H1 (cell line): ENCODE measurements around the gene RIPK4. TPM values are rescaled to one million over a fixed set of nuclear protein-coding genes. Genes with fewer than 3 reads are reported as not detected.

ENCODE experiments used
- BRCA1 ChIP-seq: IDR thresholded peaks from 2 replicates; pipeline ENCODE4 v1.6.1; 2012; ENCODE audit warnings: low read depth, low read length, improper control_type of control experiment
- CHD2 ChIP-seq: IDR thresholded peaks from 2 replicates; pipeline ENCODE4 v1.6.1; 2012; ENCODE audit warnings: low read length, improper control_type of control experiment
- GTF2F1 ChIP-seq: IDR thresholded peaks from 2 replicates; pipeline ENCODE4 v1.6.1; 2012; ENCODE audit warnings: low read depth, low read length, improper control_type of control experiment, borderline replicate concordance
- MAFK ChIP-seq: IDR thresholded peaks from 2 replicates; pipeline ENCODE4 v1.6.1; 2012; ENCODE audit warnings: low read depth, mild to moderate bottlenecking, improper control_type of control experiment, low read length
- POU5F1 ChIP-seq: IDR thresholded peaks from 2 replicates; pipeline ENCODE4 v1.6.1; 2011; ENCODE audit warnings: low read depth, mild to moderate bottlenecking, low read length, moderate library complexity
- SUZ12 ChIP-seq: fragments of 200-600 bp; sonication (generic); IDR thresholded peaks from 2 replicates; pipeline ENCODE4 v1.6.1; 2012; ENCODE audit warnings: mild to moderate bottlenecking, inconsistent platforms, low read length, moderate library complexity, mixed read lengths
- polyA plus RNA-seq, 7 experiments: library from polyadenylated mRNA; depleted of rRNA in 3 of 7; stranded (reverse) in 5 of 7; unstranded in 2 of 7; fragments of >200 nt in 5 of 7; fragments of 200-250 nt in 2 of 7; gene quantifications; 1 replicate in 5 of 7; 2 replicates in 1 of 7; 4 replicates in 1 of 7; pipeline versions ENCODE4 v1.2.1 to v1.2.3, GENCODE V29; 2011 to 2013; ENCODE audit warnings: missing spikeins in 2 of 7, mixed read lengths in 2 of 7
- total RNA-seq: library from RNA; stranded (reverse); fragmentation: NEBNext Ultra II Directional; extraction: Animal tissue kit (Norgen Biotek cat#: 25700); gene quantifications from 2 replicates; pipeline ENCODE4 v1.2.1, GENCODE V29; 2021
- TF ChIP-seq, protein P1 (sequence below): IDR thresholded peaks from 2 replicates; pipeline ENCODE4 v1.6.1; 2012; ENCODE audit warnings: low read length, inconsistent platforms

Gene RIPK4
- total and polyA plus RNA-seq, 2 of the 8 experiments (the other 6 are each of a cell fraction or from before 2014, with no cell fraction given) = 2.7 to 5.6 TPM

DNA sequence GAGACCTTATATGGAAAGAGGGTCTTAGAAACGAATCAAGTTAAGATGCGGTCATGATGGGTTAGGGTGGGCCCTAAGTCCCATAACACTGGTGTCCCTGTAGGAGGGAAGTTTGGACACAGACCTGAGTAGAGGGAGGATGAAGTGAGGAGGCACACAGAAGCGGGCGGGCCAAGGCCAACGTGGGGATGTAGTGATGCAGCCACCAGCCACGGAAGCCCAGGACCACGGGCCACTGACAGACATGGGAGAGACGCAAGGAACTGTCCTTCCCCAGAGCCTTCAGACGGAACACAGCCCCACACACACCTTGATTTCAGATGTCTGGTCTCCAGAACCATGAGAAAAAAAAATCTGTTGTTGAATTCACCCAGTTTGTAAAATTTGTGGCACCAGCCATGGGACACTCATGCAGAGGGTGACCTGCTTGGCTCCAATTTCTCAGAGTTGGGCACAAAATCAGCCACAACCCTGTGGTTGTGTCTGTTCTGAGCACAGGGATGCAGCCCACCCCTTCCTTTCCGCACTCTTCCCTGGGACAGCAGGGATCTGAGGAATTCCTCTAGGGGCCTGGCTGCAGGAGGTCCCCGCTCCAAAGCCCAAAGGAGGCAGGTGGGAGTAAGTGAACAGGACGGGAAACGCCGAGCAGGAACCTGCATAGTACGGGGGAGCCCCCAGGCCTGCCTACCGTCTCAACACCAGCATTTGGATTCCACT lies 61.1 kb downstream of the RIPK4 start (continued):
- TF ChIP-seq CHD2 (no peak), MAFK (no peak), SUZ12 (no peak), BRCA1 (no peak), POU5F1 (no peak), GTF2F1 (no peak)
- TF ChIP-seq, protein P1, sequence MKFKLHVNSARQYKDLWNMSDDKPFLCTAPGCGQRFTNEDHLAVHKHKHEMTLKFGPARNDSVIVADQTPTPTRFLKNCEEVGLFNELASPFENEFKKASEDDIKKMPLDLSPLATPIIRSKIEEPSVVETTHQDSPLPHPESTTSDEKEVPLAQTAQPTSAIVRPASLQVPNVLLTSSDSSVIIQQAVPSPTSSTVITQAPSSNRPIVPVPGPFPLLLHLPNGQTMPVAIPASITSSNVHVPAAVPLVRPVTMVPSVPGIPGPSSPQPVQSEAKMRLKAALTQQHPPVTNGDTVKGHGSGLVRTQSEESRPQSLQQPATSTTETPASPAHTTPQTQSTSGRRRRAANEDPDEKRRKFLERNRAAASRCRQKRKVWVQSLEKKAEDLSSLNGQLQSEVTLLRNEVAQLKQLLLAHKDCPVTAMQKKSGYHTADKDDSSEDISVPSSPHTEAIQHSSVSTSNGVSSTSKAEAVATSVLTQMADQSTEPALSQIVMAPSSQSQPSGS = no peak
